HEK293 (cell line): ENCODE data around the gene CCDC136.

Source experiments
- BCL11A ChIP-seq: fragments of 450-650 bp; formaldehyde crosslinking; IDR thresholded peaks from 2 replicates; pipeline ENCODE4 v1.5.1; 2016; ENCODE audit warnings: low read depth, missing biosample characterization, missing genetic modification characterization
- MZF1 ChIP-seq: fragments of 450-650 bp; formaldehyde crosslinking; IDR thresholded peaks from 2 replicates; pipeline ENCODE4 v1.5.1; 2017; ENCODE audit warnings: missing biosample characterization, missing genetic modification characterization, borderline replicate concordance
- PRDM1 ChIP-seq: fragments of 450-650 bp; formaldehyde crosslinking; IDR thresholded peaks from 2 replicates; pipeline ENCODE4; 2016; ENCODE audit warnings: missing biosample characterization, missing genetic modification characterization
- ZBTB8A ChIP-seq: fragments of 450-650 bp; formaldehyde crosslinking; IDR thresholded peaks from 2 replicates; pipeline ENCODE4 v1.5.1; 2016; ENCODE audit warnings: missing biosample characterization, missing genetic modification characterization
- ZNF202 ChIP-seq: fragments of 450-650 bp; formaldehyde crosslinking; IDR thresholded peaks from 2 replicates; pipeline ENCODE4 v1.5.1; 2016; ENCODE audit warnings: missing biosample characterization, missing genetic modification characterization, borderline replicate concordance
- ZNF530 ChIP-seq: fragments of 450-650 bp; formaldehyde crosslinking; IDR thresholded peaks from 2 replicates; pipeline ENCODE4 v1.5.1; 2016; ENCODE audit warnings: low read depth, missing biosample characterization, missing genetic modification characterization
- TF ChIP-seq, protein P1 (sequence below): fragments of 450-650 bp; formaldehyde crosslinking; IDR thresholded peaks from 2 replicates; pipeline ENCODE4 v1.5.1; 2016; ENCODE audit warnings: missing biosample characterization, missing genetic modification characterization
- TF ChIP-seq, protein P2 (sequence below): fragments of 450-650 bp; formaldehyde crosslinking; optimal IDR thresholded peaks from 2 replicates; pipeline ENCODE3; 2016; ENCODE audit warnings: missing biosample characterization, mild to moderate bottlenecking, missing genetic modification characterization
- TF ChIP-seq, protein P3 (sequence below): fragments of 450-650 bp; formaldehyde crosslinking; IDR thresholded peaks from 2 replicates; pipeline ENCODE4 v1.5.1; 2016; ENCODE audit warnings: missing biosample characterization, missing genetic modification characterization
- TF ChIP-seq, protein P4 (sequence below): fragments of 450-650 bp; formaldehyde crosslinking; IDR thresholded peaks from 2 replicates; pipeline ENCODE4 v1.5.1; 2016; ENCODE audit warnings: missing biosample characterization, missing genetic modification characterization
- TF ChIP-seq, protein P5 (sequence below): fragments of 450-650 bp; formaldehyde crosslinking; IDR thresholded peaks from 2 replicates; pipeline ENCODE4 v1.5.1; 2017; ENCODE audit warnings: missing biosample characterization, mild to moderate bottlenecking, missing genetic modification characterization, moderate library complexity

DNA sequence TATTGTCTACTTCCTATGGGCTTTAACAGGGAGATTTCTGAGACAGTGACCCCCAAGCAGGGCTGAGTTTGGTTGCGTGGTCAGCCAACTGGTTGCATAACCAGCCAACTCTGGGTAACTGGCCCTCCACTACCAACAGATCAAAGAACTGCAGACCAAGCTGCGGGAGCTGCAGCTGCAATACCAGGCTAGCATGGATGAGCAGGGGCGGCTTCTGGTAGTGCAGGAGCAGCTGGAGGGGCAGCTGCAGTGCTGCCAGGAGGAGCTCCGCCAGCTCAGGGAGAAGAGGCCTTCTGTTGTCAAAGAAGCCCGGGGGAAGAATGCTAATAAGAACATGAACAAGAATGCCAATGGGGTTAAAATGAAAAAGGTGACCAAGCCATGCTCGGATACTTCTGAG lies 22.7 kb downstream of the CCDC136 start:
- TF ChIP-seq, protein P1, sequence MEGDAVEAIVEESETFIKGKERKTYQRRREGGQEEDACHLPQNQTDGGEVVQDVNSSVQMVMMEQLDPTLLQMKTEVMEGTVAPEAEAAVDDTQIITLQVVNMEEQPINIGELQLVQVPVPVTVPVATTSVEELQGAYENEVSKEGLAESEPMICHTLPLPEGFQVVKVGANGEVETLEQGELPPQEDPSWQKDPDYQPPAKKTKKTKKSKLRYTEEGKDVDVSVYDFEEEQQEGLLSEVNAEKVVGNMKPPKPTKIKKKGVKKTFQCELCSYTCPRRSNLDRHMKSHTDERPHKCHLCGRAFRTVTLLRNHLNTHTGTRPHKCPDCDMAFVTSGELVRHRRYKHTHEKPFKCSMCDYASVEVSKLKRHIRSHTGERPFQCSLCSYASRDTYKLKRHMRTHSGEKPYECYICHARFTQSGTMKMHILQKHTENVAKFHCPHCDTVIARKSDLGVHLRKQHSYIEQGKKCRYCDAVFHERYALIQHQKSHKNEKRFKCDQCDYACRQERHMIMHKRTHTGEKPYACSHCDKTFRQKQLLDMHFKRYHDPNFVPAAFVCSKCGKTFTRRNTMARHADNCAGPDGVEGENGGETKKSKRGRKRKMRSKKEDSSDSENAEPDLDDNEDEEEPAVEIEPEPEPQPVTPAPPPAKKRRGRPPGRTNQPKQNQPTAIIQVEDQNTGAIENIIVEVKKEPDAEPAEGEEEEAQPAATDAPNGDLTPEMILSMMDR (tag by site-specific recombination): no peak
- TF ChIP-seq ZBTB8A (tag by site-specific recombination) (no peak), ZNF202 (tag by site-specific recombination) (no peak), BCL11A (tag by site-specific recombination) (no peak), PRDM1 (tag by site-specific recombination) (no peak), ZNF530 (tag by site-specific recombination) (no peak), MZF1 (tag by site-specific recombination) (no peak)
- TF ChIP-seq, protein P2, sequence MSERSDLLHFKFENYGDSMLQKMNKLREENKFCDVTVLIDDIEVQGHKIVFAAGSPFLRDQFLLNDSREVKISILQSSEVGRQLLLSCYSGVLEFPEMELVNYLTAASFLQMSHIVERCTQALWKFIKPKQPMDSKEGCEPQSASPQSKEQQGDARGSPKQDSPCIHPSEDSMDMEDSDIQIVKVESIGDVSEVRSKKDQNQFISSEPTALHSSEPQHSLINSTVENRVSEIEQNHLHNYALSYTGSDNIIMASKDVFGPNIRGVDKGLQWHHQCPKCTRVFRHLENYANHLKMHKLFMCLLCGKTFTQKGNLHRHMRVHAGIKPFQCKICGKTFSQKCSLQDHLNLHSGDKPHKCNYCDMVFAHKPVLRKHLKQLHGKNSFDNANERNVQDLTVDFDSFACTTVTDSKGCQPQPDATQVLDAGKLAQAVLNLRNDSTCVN: no peak
- TF ChIP-seq, protein P3, sequence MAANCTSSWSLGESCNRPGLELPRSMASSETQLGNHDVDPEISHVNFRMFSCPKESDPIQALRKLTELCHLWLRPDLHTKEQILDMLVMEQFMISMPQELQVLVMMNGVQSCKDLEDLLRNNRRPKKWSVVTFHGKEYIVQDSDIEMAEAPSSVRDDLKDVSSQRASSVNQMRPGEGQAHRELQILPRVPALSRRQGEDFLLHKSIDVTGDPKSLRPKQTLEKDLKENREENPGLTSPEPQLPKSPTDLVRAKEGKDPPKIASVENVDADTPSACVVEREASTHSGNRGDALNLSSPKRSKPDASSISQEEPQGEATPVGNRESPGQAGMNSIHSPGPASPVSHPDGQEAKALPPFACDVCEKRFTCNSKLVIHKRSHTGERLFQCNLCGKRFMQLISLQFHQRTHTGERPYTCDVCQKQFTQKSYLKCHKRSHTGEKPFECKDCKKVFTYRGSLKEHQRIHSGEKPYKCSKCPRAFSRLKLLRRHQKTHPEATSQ (tag by site-specific recombination): no peak
- TF ChIP-seq, protein P4, sequence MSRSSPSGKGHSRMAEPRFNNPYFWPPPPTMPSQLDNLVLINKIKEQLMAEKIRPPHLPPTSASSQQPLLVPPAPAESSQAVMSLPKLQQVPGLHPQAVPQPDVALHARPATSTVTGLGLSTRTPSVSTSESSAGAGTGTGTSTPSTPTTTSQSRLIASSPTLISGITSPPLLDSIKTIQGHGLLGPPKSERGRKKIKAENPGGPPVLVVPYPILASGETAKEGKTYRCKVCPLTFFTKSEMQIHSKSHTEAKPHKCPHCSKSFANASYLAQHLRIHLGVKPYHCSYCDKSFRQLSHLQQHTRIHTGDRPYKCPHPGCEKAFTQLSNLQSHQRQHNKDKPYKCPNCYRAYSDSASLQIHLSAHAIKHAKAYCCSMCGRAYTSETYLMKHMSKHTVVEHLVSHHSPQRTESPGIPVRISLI (tag by site-specific recombination): no peak
- TF ChIP-seq, protein P5, sequence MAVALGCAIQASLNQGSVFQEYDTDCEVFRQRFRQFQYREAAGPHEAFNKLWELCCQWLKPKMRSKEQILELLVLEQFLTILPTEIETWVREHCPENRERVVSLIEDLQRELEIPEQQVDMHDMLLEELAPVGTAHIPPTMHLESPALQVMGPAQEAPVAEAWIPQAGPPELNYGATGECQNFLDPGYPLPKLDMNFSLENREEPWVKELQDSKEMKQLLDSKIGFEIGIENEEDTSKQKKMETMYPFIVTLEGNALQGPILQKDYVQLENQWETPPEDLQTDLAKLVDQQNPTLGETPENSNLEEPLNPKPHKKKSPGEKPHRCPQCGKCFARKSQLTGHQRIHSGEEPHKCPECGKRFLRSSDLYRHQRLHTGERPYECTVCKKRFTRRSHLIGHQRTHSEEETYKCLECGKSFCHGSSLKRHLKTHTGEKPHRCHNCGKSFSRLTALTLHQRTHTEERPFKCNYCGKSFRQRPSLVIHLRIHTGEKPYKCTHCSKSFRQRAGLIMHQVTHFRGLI (tag by site-specific recombination): no peak
